ENCODE measurements around the gene LPP.

The LPP gene

GRCh38 chr3:188198001-188198400 is 44.0 kb downstream of the LPP start:
- no peak for DNase-seq (ENCODE audit: low read depth)

- no peak for DNase-seq (ENCODE audit: low read depth)
Observed at GRCh38 chr3:188198760-188199327, 44.9 kb downstream of the LPP start.

GRCh38 chr3:188199386-188199785 is 45.4 kb downstream of the LPP start:
- DNase-seq (ENCODE audit: low read depth): no peak

- DNase-seq (ENCODE audit: low read depth): no peak
Observed at GRCh38 chr3:188200481-188200880, 46.5 kb downstream of the LPP start.

GRCh38 chr3:188202358-188203138 is 48.6 kb downstream of the LPP start:
- DNase-seq (ENCODE audit: low read depth): no peak

- no peak for DNase-seq (ENCODE audit: low read depth)
Observed at GRCh38 chr3:188204526-188204925, 50.6 kb downstream of the LPP start.

- no peak for DNase-seq (ENCODE audit: low read depth)
Observed at GRCh38 chr3:188205992-188206416, 52.0 kb downstream of the LPP start.

GRCh38 chr3:188206787-188207186 is 52.8 kb downstream of the LPP start:
- no peak for DNase-seq (ENCODE audit: low read depth)

- DNase-seq (ENCODE audit: low read depth): no peak
Observed at GRCh38 chr3:188207941-188208515, 54.1 kb downstream of the LPP start.

- DNase-seq (ENCODE audit: low read depth): no peak
Observed at GRCh38 chr3:188208516-188208981, 54.6 kb downstream of the LPP start.

- DNase-seq (ENCODE audit: low read depth): no peak
Observed at GRCh38 chr3:188209034-188209433, 55.1 kb downstream of the LPP start.

GRCh38 chr3:188209740-188210139 is 55.8 kb downstream of the LPP start:
- no peak for DNase-seq (ENCODE audit: low read depth)

- no peak for DNase-seq (ENCODE audit: low read depth)
Observed at GRCh38 chr3:188211476-188211875, 57.5 kb downstream of the LPP start.

GRCh38 chr3:188212308-188212969 is 58.5 kb downstream of the LPP start:
- no peak for DNase-seq (ENCODE audit: low read depth)

GRCh38 chr3:188214442-188214841 is 60.5 kb downstream of the LPP start:
- DNase-seq (ENCODE audit: low read depth): no peak

- no peak for DNase-seq (ENCODE audit: low read depth)
Observed at GRCh38 chr3:188215129-188215528, 61.2 kb downstream of the LPP start.

- no peak for DNase-seq (ENCODE audit: low read depth)
Observed at GRCh38 chr3:188217011-188217463, 63.1 kb downstream of the LPP start.

GRCh38 chr3:188217726-188218125 is 63.8 kb downstream of the LPP start:
- no peak for DNase-seq (ENCODE audit: low read depth)

GRCh38 chr3:188218603-188219002 is 64.6 kb downstream of the LPP start:
- DNase-seq (ENCODE audit: low read depth): no peak

- DNase-seq (ENCODE audit: low read depth): no peak
Observed at GRCh38 chr3:188219147-188219546, 65.2 kb downstream of the LPP start.

GRCh38 chr3:188220097-188220788 is 66.3 kb downstream of the LPP start:
- no peak for DNase-seq (ENCODE audit: low read depth)

Data from GM04503 (cell line).